ENCODE measurements around the gene ADAMTS9.

ADAMTS9 gene

DNA sequence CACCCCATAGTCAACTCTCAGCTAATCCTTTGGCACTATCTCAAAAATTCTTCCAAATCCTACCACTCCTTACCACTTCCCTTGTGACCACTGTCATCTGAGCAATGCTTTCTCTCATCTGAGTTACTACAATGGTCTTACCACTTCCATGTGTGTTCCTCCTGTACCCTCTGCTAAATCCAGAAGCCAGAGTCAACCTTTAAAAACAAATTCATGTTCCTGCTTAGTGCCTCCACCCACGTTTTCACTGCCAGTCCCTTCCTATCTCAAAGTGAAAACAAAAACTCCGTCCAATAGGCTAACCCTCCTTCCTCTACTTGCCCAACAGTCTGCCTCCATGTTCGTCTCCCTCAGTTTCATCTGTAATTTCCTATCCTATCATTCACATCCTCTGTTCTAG, 109.0 kb downstream of the ADAMTS9 start:
- H3K27ac Mint-ChIP-seq: no peak overlapping the region
- DNase-seq: no peak
- H3K36me3 Mint-ChIP-seq (ENCODE audit: insufficient read depth): peaks cover 2% of the 10 kb centered on the region
- no peaks in the 10 kb centered on the region for H3K27me3 Mint-ChIP-seq
- H3K4me1 Mint-ChIP-seq (ENCODE audit: low read depth in 2 of 2): no peaks in the 10 kb centered on the region
- peaks cover 8 to 12% of the 10 kb centered on the region in 2 donors for H3K9me3 Mint-ChIP-seq
- ATAC-seq (replicated peaks): no peak
- no peak overlapping the region for H3K4me3 Mint-ChIP-seq

DNA sequence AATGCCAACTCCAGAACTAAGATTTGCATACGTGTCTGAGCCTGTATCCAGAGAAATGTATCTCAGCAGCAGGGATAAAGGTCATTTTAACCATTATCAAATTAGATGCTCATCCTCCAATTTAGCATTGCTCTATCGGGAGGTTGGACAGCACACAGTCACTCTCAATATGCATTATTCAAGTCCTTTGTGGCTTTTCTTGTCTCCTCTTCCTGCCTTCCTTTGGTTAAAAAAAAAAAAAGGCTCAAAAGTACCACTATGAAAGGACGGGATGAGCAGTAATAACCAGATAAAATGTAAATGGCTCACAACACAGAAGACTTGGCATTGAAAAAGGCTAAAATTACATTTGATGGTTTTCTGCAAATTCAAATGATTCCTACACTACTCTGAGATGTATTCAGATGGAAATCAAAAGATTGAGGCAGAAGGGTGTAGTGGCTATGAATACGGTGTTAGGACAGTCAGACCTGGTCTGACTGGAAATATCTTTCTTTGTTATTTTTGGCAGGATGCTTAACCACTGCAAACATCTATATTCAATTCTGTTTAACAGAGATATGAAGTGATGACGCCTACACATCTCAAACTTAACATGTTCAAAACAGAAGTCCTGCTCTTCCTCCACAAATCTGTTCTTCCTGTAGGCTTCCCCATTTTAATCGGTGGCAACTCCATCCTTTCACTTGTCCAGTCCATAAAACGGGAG, 109.6 kb downstream of the ADAMTS9 start:
- no peak overlapping the region for H3K4me3 Mint-ChIP-seq
- no peaks in the 10 kb centered on the region for H3K27me3 Mint-ChIP-seq
- no peaks in the 10 kb centered on the region for H3K4me1 Mint-ChIP-seq (ENCODE audit: low read depth in 2 of 2)
- no peak for DNase-seq
- H3K9me3 Mint-ChIP-seq: peaks cover 4 to 12% of the 10 kb centered on the region in 2 donors
- ATAC-seq (replicated peaks): no peak
- H3K27ac Mint-ChIP-seq: no peak overlapping the region
- H3K36me3 Mint-ChIP-seq (ENCODE audit: insufficient read depth): peaks cover 2% of the 10 kb centered on the region

- ATAC-seq (replicated peaks) (no peak), DNase-seq (no peak)
- no peaks in the 10 kb centered on the region for H3K27me3 Mint-ChIP-seq
- H3K27ac Mint-ChIP-seq: no peak overlapping the region
- H3K4me3 Mint-ChIP-seq: no peak overlapping the region
- peaks cover 2% of the 10 kb centered on the region for H3K36me3 Mint-ChIP-seq (ENCODE audit: insufficient read depth)
- H3K9me3 Mint-ChIP-seq: peaks cover 7 to 12% of the 10 kb centered on the region in 2 donors
- H3K4me1 Mint-ChIP-seq (ENCODE audit: low read depth in 2 of 2): no peaks in the 10 kb centered on the region
Observed at GRCh38 chr3:64576211-64576775, 111.5 kb downstream of the ADAMTS9 start.

- no peak for DNase-seq
- Mint-ChIP-seq H3K9me3 (peaks cover 8 to 12% of the 10 kb centered on the region in 2 donors), H3K36me3 (ENCODE audit: insufficient read depth) (peaks cover 2% of the 10 kb centered on the region), H3K4me1 (ENCODE audit: low read depth in 2 of 2) (no peaks in the 10 kb centered on the region), H3K4me3 (no peak overlapping the region), H3K27ac (no peak overlapping the region), H3K27me3 (no peaks in the 10 kb centered on the region)
- no peak for ATAC-seq (replicated peaks)
Observed at GRCh38 chr3:64575211-64575844, 112.5 kb downstream of the ADAMTS9 start.

DNA sequence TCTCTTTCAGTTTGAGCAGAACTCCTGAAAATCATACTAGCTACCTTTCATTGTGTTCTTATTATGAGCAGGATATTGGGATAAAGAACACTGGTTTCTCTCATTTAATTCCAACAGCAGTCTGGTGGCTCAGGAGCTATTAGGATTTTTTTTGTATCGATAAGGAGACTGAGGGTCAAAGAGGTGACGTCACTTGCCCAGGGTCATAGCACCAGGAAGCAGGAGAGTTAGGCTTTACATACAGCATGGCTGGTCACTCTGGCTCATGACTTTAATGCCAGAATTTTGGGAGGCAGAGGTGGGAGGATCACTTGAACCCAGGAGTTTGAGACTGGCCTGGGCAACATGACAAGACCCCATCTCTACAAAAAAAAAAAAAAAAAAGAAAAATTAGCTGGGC, 113.6 kb downstream of the ADAMTS9 start:
- DNase-seq (no peak), ATAC-seq (replicated peaks) (no peak)
- no peaks in the 10 kb centered on the region for H3K4me1 Mint-ChIP-seq (ENCODE audit: low read depth in 2 of 2)
- H3K27me3 Mint-ChIP-seq: no peaks in the 10 kb centered on the region
- H3K36me3 Mint-ChIP-seq (ENCODE audit: insufficient read depth): peaks cover 2% of the 10 kb centered on the region
- no peak overlapping the region for H3K27ac Mint-ChIP-seq
- peaks cover 10 to 12% of the 10 kb centered on the region in 2 donors for H3K9me3 Mint-ChIP-seq
- H3K4me3 Mint-ChIP-seq: no peak overlapping the region

GRCh38 chr3:64571982-64572381, 115.8 kb downstream of the ADAMTS9 start:
- peaks cover 6 to 7% of the 10 kb centered on the region in 2 donors for H3K9me3 Mint-ChIP-seq
- DNase-seq (no peak), ATAC-seq (replicated peaks) (no peak)
- peaks cover 2% of the 10 kb centered on the region for H3K36me3 Mint-ChIP-seq (ENCODE audit: insufficient read depth)
- no peak overlapping the region for H3K4me3 Mint-ChIP-seq
- no peak overlapping the region for H3K27ac Mint-ChIP-seq
- no peaks in the 10 kb centered on the region for H3K27me3 Mint-ChIP-seq
- no peaks in the 10 kb centered on the region for H3K4me1 Mint-ChIP-seq (ENCODE audit: low read depth in 2 of 2)

GRCh38 chr3:64568895-64569517, 118.8 kb downstream of the ADAMTS9 start:
- no peak overlapping the region for H3K27ac Mint-ChIP-seq
- no peaks in the 10 kb centered on the region for H3K4me1 Mint-ChIP-seq (ENCODE audit: low read depth in 2 of 2)
- no peak overlapping the region for H3K4me3 Mint-ChIP-seq
- no peaks in the 10 kb centered on the region for H3K27me3 Mint-ChIP-seq
- no peaks in the 10 kb centered on the region for H3K36me3 Mint-ChIP-seq (ENCODE audit: insufficient read depth)
- peaks cover 0 to 6% of the 10 kb centered on the region in 2 donors for H3K9me3 Mint-ChIP-seq
- DNase-seq: no peak
- no peak for ATAC-seq (replicated peaks)

DNA sequence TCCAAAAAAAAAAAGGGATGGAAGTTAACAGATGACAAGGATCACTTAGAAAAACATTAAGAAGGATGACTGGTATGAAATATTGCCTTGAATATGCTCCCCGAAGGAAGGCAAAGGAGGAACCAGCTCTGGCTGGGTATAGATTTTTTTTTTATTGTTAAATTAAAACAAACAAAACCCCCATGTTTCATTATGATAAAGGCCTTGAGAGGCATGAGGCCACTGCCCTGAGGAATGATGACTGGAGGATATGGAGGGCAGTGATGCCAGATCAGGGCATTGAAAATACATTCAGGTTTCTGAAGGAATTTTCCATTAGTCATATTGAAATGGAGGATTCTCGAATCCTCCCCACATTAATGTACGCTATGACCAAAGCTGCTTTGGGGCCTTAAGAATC, 120.9 kb downstream of the ADAMTS9 start:
- H3K9me3 Mint-ChIP-seq: peaks cover 0 to 3% of the 10 kb centered on the region in 2 donors
- no peak for DNase-seq
- no peak for ATAC-seq (replicated peaks)
- no peaks in the 10 kb centered on the region for H3K27me3 Mint-ChIP-seq
- H3K27ac Mint-ChIP-seq: no peak overlapping the region
- H3K36me3 Mint-ChIP-seq (ENCODE audit: insufficient read depth): no peaks in the 10 kb centered on the region
- H3K4me1 Mint-ChIP-seq (ENCODE audit: low read depth in 2 of 2): no peaks in the 10 kb centered on the region
- H3K4me3 Mint-ChIP-seq: no peak overlapping the region

- Mint-ChIP-seq H3K4me1 (ENCODE audit: low read depth in 2 of 2) (no peaks in the 10 kb centered on the region), H3K27ac (no peak overlapping the region), H3K36me3 (ENCODE audit: insufficient read depth) (no peaks in the 10 kb centered on the region), H3K9me3 (no peaks in the 10 kb centered on the region), H3K4me3 (no peak overlapping the region), H3K27me3 (no peaks in the 10 kb centered on the region)
- ATAC-seq (replicated peaks) (no peak), DNase-seq (no peak)
Observed at GRCh38 chr3:64563751-64564150, 124.0 kb downstream of the ADAMTS9 start.

GRCh38 chr3:64561868-64562267, 125.9 kb downstream of the ADAMTS9 start:
- no peak for DNase-seq
- H3K27me3 Mint-ChIP-seq: no peaks in the 10 kb centered on the region
- H3K36me3 Mint-ChIP-seq (ENCODE audit: insufficient read depth): no peaks in the 10 kb centered on the region
- no peak overlapping the region for H3K4me3 Mint-ChIP-seq
- peaks cover 0 to 1% of the 10 kb centered on the region in 2 donors for H3K9me3 Mint-ChIP-seq
- no peaks in the 10 kb centered on the region for H3K4me1 Mint-ChIP-seq (ENCODE audit: low read depth in 2 of 2)
- no peak overlapping the region for H3K27ac Mint-ChIP-seq
- no peak for ATAC-seq (replicated peaks)

GRCh38 chr3:64561325-64561843, 126.4 kb downstream of the ADAMTS9 start:
- Mint-ChIP-seq H3K36me3 (ENCODE audit: insufficient read depth) (no peaks in the 10 kb centered on the region), H3K27ac (no peak overlapping the region)

GRCh38 chr3:64560791-64561190, 127.0 kb downstream of the ADAMTS9 start:
- no peak for ATAC-seq (replicated peaks)

More at GRCh38 chr3:64561325-64561843, 126.4 kb downstream of the ADAMTS9 start:
- Mint-ChIP-seq H3K4me1 (ENCODE audit: low read depth in 2 of 2) (no peaks in the 10 kb centered on the region), H3K27me3 (no peaks in the 10 kb centered on the region), H3K4me3 (no peak overlapping the region), H3K9me3 (peaks cover 0 to 4% of the 10 kb centered on the region in 2 donors)
- no peak for DNase-seq
- no peak for ATAC-seq (replicated peaks)

GRCh38 chr3:64559588-64559987, 128.2 kb downstream of the ADAMTS9 start:
- DNase-seq (no peak), ATAC-seq (replicated peaks) (no peak)
- Mint-ChIP-seq H3K9me3 (peaks cover 7 to 8% of the 10 kb centered on the region in 2 donors), H3K27me3 (peaks cover 6% of the 10 kb centered on the region in 2 donors), H3K27ac (no peak overlapping the region), H3K4me3 (no peak overlapping the region), H3K36me3 (ENCODE audit: insufficient read depth) (no peaks in the 10 kb centered on the region), H3K4me1 (ENCODE audit: low read depth in 2 of 2) (no peaks in the 10 kb centered on the region)

More at GRCh38 chr3:64560791-64561190, 127.0 kb downstream of the ADAMTS9 start:
- Mint-ChIP-seq H3K4me3 (no peak overlapping the region), H3K9me3 (peaks cover under 1 to 4% of the 10 kb centered on the region in 2 donors), H3K27me3 (no peaks in the 10 kb centered on the region), H3K4me1 (ENCODE audit: low read depth in 2 of 2) (no peaks in the 10 kb centered on the region), H3K27ac (no peak overlapping the region), H3K36me3 (ENCODE audit: insufficient read depth) (no peaks in the 10 kb centered on the region)
- DNase-seq: no peak
